Right lobe of liver (tissue), 4 donors: ENCODE results near the gene RAB10.

Experiments
- CTCF ChIP-seq, 4 donors: fragments of 200-600 bp in 3 of 4; fragments of 450-650 bp in 1 of 4; IDR thresholded peaks; one replicate each; pipeline versions ENCODE4 v1.5.1 to v1.8.0; 2016 to 2022; ENCODE audit warnings: antibody characterized with exemption in 4 of 4, mild to moderate bottlenecking in 2 of 4
- POLR2A ChIP-seq: fragments of 450-650 bp; IDR thresholded peaks from one replicate; pipeline ENCODE4 v1.6.1; 2017; ENCODE audit warnings: antibody characterized with exemption, mild to moderate bottlenecking
- donor health status: DM: no; HTN: no; CAD: no.
- donor health status: DM: no; HTN: no; CAD: no.
- donor health status: DM: no; HTN: yes; CAD: no.

- TF ChIP-seq CTCF (IDR thresholded peaks at IDR 0.05) (no peak), POLR2A (no peak)
These were observed 17.7 kb upstream of the RAB10 start for GRCh38 chr2:26016012-26016705.
